Activated gamma-delta T cell treated with anti-CD3 and anti-CD28 coated beads, Interleukin-2, amount 50 U/mL, for 16 hours (primary cell): ENCODE measurements around the gene PARD3B.

Experiments used
- DNase-seq: peaks from one replicate; pipeline ENCODE4 v3.0.0-alpha.2; 2020; ENCODE audit warnings: low read depth

Gene PARD3B

DNA sequence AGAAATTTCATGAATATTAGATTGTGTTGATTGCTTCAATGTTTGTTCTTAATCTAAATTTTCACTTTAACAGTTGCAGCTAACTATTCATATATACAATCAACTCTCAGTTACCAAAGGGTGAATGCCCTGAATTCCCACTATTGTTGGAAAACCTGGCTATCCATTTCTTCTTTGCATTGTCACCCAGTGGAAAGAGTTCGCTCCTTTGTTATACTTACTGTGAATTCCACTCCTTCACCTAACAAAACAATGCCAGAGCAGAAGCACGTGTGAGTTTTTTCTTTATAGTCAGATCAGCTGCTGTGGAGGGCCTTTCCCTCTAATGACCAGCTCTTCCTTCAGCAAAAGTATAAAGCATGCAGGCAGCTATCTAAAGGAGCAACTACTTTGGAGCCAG lies 727.9 kb downstream of the PARD3B start:
- no peak for DNase-seq

GRCh38 chr2:205273627-205274026 lies 728.4 kb downstream of the PARD3B start:
- no peak for DNase-seq

DNA sequence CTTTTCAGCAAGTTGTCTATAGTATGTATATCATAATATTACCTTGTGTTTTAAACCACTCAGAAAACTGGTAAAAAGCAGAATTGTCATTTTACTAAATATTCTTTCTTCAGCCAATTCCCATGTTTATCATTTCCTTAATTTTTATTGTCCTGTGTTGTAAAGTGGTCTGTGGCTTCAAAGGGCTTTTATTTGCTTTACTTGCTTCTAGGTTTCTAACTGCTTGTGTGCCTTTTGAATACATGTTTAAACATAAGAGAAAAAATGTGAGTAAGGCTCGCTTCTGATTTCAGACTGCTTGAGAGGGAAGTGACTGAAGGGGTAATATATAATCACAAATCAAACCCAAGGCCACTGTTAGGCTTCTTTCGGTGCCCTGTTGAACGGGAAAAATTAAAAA lies 729.5 kb downstream of the PARD3B start:
- DNase-seq = no peak

GRCh38 chr2:205276116-205276777 lies 731.0 kb downstream of the PARD3B start:
- no peak for DNase-seq

DNA sequence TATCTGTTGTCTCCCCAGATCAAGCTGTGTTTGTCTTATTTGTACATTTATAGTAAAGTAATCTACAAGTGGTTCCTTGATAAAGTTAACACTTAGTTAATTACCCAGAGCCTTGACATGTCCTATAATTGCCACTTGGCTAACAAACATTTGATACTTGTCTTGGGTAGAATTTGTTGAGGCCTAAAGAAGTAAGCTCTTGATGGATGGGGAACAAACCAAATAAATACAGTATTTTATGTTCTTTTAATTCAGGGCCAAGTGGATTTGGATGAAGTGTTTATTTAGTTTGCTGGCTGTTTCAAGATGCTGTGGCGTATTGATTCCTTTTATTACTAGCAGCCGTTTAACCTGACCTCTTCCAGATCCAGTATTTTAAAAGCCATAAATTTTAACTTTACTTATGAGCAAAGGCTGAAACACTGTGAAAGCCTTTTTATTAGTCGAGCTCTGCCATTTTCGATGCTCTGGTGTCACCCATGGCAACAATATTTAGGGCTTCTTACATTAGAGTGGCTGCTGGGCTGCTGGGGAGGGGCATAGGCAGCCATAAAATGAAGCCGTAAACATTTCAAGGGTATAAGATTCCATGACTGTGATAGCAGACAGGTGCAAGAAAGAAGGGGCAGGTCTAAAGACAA lies 735.4 kb downstream of the PARD3B start:
- no peak for DNase-seq

DNA sequence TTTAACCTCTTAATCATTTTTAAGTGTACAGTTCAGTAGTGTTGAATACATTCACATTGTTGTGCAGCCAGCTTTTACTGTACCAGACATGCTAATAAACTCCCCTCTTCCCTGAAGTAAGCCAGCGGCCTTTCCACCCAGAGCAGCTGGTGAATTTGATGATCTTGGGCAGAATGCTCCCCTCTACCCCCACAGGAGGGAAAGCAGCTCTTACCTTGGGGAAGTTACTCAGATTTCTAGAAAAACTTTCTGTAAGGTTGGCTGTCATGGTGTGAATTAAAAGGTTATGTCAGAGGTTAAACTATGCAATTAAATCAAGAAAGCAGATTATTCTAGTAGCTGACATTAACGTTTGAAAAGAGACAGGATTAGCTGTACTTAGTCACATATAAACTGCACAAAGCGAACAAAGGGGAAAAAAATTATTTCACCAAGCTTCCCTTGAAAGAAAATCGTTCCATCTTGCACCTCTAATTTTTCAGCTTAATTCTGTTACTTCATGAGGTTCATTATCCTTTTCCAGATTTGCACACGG lies 738.5 kb downstream of the PARD3B start:
- no peak for DNase-seq

- no peak for DNase-seq
These were observed 739.1 kb downstream of the PARD3B start for GRCh38 chr2:205284334-205284733.

- DNase-seq = no peak
These were observed 742.0 kb downstream of the PARD3B start for GRCh38 chr2:205287316-205287715.

GRCh38 chr2:205288686-205289085 lies 743.4 kb downstream of the PARD3B start:
- DNase-seq = no peak

DNA sequence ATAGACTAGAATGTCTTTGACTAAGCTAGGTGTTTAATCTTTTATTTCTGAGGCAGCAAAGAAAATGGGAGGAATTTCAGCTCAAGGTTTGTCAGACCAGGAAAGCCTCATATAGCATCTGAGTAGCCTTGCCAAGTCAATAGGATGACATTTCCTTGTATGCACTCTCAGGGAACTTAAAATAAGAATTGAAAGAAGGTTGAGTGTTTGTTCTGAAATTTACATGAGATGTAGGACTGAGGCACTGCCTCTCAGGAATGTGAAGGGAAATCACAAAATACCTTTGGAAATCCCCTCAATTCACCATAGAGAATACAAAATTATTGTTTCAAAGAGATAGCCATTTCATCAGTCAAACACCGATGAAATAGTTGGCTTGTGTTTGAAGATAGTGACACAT lies 745.0 kb downstream of the PARD3B start:
- DNase-seq = no peak

DNA sequence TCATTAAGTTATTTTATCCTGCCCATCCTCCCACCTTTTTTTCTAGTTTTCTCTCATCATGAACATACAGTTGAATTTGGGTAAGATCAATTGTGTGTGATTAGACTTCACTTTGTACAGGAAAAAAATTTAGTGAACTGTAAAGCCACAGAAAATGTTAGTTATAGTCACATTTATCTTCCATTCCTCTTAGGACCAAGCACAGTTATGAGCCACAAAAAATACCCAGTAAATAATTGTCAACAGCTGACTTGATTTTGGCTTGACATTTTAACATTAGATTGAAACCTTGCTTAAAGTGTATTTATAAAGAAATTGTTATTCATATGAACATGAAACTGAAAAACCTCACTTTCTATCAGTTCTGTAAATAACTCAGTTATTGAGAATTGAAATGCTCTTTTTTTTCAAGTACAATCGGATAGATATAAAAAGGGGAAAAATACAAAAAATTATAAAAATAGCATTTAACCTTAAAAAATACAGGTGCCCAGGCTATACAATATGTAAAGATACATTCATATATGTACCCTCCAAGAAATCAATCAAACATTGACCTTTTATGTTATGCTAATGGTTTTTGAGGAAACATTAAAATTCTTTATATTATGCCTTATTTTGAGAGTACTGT lies 747.5 kb downstream of the PARD3B start:
- DNase-seq = no peak

DNA sequence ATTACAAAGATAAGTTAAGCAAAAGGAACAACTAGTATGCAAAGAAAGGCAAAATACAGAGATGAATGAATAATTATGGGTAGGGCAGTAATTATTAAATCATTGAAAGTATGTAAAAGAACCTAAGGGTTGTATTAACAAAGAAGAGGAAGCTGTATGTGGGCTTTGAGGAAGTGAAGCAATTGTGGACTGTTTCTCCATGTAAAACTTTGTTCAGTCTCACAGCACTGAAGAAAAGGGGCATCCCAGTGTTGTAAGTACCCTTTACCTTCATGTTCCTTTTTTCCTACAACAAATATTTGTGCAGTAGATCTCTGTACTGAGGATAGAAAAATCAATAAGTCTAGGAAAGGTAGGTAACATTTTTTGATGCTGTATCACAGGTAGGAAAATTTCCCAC lies 748.3 kb downstream of the PARD3B start:
- DNase-seq = no peak

DNA sequence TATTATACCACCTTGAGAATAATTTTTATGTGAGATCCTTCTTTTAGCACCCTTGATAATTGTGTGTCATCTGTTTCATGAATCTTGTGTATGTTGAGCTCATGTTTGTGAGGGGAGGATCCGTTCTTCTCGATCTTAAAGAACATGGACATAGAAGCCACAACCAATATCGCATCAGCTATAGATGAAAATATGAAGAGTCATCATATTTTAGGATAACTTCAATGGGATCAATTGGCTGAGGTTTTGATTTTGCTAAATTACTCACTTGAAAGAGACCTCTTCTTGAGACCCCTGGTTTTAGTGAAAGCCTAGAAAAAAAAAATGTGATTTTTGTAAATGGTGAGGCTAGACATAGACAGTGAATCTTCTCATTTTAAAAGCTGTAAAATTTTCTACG lies 751.7 kb downstream of the PARD3B start:
- no peak for DNase-seq

DNA sequence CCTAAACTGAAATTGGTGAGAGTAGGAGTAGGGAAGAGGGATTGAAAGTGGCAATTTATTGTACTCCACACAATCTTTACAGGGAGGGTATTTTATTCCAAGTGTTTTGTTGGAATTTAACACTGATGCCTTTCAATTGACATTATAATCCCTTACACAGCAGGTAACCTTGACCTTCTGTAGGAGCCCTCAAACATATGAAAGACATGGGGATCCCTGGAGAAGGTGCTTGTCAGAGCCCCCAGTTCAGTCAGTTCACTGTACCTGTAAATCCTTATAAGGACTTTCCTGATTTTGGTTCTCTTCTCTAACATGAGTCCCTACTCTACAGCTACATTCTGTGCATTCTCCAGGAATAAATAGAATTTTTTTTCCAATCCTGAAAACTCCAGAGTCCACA lies 752.1 kb downstream of the PARD3B start:
- no peak for DNase-seq

DNA sequence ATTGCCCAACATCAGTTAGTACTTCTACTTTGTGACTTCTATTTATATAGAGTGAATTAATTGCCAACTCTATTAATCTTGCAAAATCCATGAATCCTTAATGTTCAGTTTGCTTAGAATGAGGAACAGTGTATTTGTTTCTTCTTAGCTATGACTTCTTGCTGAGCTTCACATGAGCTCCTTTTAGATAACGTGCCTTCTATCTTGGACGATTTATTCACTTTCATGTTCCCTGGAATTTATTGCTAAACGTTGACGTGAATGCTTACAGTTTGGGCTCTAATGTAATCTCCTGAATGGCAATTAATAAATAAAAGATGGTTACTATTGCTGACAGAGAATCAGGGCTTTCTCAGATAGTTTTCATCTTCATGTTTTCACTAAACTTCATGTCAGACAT lies 752.6 kb downstream of the PARD3B start:
- no peak for DNase-seq

DNA sequence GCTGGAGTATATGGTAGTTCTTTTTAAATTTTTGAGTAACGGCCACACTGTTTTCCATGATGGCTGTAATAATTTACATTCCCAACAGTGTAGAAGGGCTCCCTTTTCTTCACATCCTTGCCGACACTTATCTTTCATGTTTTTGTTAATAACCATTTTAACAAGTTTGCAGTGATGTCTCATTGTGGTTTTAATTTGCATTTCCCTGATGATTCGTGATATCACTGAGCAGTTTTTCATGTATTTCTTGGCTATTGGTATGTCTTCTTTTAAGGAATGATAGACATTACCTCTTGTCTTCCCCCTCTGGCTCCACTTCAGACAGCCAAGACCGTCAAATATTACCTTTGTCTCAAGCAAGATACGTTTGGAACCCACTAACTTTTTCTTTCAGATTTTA lies 765.9 kb downstream of the PARD3B start:
- no peak for DNase-seq

- DNase-seq = no peak
These were observed 776.0 kb downstream of the PARD3B start for GRCh38 chr2:205321231-205321630.

DNA sequence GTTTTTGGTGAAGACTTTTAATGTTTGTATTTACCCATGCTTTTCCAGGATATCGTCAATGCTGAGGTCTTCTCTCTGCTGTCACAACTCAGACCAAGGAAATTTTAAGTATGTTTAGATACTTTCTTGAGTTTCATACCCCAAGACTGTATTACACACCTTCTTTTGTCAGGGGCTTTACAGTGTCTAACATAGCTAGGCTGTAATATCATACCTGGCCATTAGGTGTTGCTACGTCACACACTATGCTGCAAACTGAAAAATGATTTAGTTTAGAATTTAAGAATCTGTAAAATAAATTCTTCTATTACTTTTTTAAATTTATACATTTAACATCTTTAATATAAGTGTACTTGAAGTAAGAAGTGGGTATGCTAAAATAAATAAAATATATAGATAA lies 778.7 kb downstream of the PARD3B start:
- DNase-seq = no peak

GRCh38 chr2:205324355-205324754 lies 779.1 kb downstream of the PARD3B start:
- DNase-seq = no peak

- no peak for DNase-seq
These were observed 788.1 kb downstream of the PARD3B start for GRCh38 chr2:205333351-205333750.

DNA sequence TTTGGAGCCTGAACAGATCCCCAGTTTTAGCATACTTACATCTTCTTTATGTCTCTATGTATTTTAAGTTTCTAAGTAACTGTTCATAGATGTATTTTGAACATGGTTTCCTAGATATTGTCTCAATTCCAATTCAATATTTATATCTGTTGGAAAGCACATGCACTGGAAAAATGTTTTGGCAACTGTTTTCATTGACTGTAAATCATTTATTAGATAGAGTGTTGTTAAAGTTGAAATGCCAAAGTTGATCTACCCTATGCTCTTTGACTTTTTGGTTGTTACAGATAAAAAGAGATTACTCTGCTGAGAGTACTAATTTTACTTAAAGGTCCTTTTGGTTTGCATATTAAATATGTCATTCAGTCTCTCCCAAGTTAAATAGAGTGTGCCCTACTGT lies 792.0 kb downstream of the PARD3B start:
- DNase-seq = no peak

DNA sequence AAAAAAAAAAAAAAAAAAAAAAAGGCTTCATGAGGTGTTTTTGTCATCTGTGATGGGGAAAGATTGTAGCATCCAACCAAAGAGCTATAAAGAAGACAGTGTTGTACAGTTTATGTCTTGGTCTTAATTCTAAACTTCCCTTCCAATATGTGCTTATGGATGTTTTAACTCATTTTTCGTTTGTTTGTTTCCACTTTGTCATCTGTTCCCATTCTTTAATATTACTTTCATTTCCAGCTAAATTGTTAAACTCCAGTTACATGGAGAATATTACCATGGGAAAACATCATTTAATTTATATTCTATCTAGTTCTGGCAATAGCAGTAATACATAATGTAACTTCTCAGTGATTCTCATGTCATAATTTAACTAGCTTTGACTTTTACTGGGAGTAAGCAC lies 792.9 kb downstream of the PARD3B start:
- no peak for DNase-seq

GRCh38 chr2:205343103-205343502 lies 797.8 kb downstream of the PARD3B start:
- no peak for DNase-seq
